Measurements from ENCODE around the gene ROBO4. TPM values are rescaled to one million over a fixed set of nuclear protein-coding genes. Genes with fewer than 3 reads are reported as not detected.

ROBO4 gene
- total RNA-seq, 3 donors from 2014 or later, result 11.9 to 30.5 (median 12.8) TPM

DNA sequence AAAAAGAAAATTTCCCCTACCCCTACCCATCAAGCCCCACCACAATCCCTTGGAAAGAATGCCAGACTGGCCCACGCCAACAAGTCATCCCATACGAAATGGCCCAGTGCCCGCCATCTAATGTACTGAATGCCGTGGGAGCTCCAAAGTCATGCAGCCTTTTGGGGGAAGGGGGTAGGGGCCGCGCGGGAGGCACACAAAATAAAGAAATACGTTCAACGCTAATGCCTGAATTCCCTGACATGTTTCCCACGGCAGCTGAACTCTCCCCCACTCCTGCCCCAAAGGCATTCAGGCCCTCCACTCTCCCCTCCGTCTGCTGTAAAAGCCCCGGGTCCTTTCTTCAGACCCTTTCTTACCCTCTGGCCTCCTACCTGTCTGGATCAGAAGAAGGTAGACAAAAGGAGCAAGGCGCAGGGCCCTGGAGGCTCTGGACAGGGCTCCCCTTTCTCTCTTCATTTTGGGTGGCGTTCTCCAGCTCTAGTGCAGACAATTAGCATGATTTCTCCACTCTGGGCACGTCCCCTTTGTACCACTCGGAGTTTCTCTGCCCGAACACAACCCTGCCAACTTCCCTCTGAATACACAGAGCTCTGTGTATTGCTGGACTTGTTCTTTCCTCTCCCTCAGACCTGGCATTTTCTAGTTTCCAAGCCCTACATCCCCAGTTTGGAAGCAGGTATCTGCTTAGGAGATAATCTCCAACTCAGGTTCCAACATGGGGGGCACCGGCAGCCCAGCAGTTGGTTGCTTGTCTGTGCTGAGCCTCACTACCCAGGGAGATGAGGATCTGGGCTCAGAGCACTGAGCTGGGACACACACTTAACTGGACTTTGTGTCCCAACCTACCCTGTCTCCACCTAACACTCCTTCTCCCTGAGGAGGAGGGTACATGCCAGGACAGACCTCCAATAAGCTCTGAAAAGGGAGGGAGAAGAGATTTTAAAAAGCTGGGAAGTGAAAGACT, 38.2 kb upstream of the ROBO4 start, which contains the start of gene HEPACAM:
Gene HEPACAM (minus strand): TSS at position 500 of the 967 bp plus-strand sequence. CDS start 41 bp downstream, at position 459.
- no peaks in the 10 kb centered on the region for H3K4me1 ChIP-seq
- H3K4me3 ChIP-seq, result no peak within 1 kb of the TSS
- H3K27ac ChIP-seq, result no peak within 1 kb of the TSS
- no peaks in the 10 kb centered on the region for H3K36me3 ChIP-seq
- no peaks in the 10 kb centered on the region for H3K9me3 ChIP-seq
- TF ChIP-seq POLR2AphosphoS5 (IDR thresholded peaks at IDR 0.05) (no peak), POLR2A (IDR thresholded peaks at IDR 0.05) (no peak)
- TF ChIP-seq, protein P1, sequence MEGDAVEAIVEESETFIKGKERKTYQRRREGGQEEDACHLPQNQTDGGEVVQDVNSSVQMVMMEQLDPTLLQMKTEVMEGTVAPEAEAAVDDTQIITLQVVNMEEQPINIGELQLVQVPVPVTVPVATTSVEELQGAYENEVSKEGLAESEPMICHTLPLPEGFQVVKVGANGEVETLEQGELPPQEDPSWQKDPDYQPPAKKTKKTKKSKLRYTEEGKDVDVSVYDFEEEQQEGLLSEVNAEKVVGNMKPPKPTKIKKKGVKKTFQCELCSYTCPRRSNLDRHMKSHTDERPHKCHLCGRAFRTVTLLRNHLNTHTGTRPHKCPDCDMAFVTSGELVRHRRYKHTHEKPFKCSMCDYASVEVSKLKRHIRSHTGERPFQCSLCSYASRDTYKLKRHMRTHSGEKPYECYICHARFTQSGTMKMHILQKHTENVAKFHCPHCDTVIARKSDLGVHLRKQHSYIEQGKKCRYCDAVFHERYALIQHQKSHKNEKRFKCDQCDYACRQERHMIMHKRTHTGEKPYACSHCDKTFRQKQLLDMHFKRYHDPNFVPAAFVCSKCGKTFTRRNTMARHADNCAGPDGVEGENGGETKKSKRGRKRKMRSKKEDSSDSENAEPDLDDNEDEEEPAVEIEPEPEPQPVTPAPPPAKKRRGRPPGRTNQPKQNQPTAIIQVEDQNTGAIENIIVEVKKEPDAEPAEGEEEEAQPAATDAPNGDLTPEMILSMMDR (IDR thresholded peaks at IDR 0.05), result no peak
- intact Hi-C loops (cut with DNase I; ENCODE audit: low total_unique reads), result no loop called here
- DNase-seq (ENCODE audit: low spot score in 2 of 2), result no peak
- no peaks in the 10 kb centered on the region for H3K27me3 ChIP-seq

DNA sequence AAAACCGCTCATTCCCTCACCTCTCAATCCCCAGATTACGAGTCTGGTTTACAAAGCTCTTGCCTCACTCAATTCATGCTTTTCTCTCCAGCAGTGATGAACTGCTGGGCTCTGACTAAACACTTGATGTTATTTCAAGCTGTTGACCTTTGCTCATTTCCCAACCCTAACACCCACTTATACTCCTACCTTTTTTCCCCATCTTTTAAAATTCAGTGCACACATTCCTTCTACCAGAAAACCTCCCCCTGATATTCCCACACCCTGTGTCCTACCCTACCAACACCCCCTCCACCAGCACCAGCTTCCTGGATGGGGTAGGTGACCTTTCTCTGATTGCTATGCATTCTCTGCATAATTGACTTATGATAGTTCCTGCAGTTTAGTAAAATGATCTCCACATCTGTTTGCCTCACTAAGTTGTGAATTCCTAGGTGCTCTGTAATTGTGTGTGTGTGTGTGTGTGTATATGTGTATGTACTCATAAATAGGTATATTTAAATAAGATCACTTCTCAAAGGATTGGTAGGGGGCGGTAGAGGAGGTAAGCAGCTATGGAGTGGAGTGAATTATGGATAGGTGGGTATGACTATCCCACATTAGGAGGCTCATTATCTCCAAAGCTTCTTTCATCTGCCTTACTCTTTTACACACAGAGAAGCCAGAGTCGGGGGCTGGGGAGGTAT, 37.3 kb upstream of the ROBO4 start:
- H3K4me3 ChIP-seq, result no peak overlapping the region

DNA sequence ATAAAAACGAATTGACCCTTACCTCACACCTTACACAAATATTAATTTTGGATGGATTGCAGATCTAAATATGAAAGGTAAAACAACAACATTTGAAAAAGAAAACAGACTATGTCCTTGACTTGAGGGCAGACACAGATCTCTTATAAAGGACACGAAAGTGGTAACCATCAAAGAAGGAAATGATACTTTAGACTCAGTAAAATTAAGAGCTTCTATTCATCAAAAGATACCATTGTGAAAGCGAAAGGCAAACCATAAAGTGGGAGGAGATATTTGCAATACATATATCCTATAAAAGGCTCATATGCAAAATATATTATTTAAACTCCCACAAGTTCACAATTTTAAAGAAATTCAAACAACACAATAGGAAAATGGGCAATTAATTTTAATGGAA, 33.1 kb upstream of the ROBO4 start:
- intact Hi-C loops (cut with DNase I; ENCODE audit: low total_unique reads), result no loop called here
- Histone ChIP-seq H3K4me3 (no peak overlapping the region), H3K36me3 (no peaks in the 10 kb centered on the region), H3K27me3 (no peaks in the 10 kb centered on the region), H3K9me3 (no peaks in the 10 kb centered on the region), H3K27ac (no peak overlapping the region), H3K4me1 (no peaks in the 10 kb centered on the region)
- no peak for DNase-seq (ENCODE audit: low spot score in 2 of 2)
- no peak for TF ChIP-seq POLR2AphosphoS5 (IDR thresholded peaks at IDR 0.05)

More for the DNA sequence above, 37.3 kb upstream of the ROBO4 start:
- no peak overlapping the region for H3K27ac ChIP-seq
- DNase-seq (ENCODE audit: low spot score in 2 of 2), result no peak
- H3K36me3 ChIP-seq, result no peaks in the 10 kb centered on the region
- no peaks in the 10 kb centered on the region for H3K27me3 ChIP-seq
- H3K4me1 ChIP-seq, result no peaks in the 10 kb centered on the region
- no peaks in the 10 kb centered on the region for H3K9me3 ChIP-seq
- intact Hi-C loops (cut with DNase I; ENCODE audit: low total_unique reads), result no loop called here
- TF ChIP-seq POLR2A (IDR thresholded peaks at IDR 0.05) (no peak), POLR2AphosphoS5 (IDR thresholded peaks at IDR 0.05) (no peak)

DNA sequence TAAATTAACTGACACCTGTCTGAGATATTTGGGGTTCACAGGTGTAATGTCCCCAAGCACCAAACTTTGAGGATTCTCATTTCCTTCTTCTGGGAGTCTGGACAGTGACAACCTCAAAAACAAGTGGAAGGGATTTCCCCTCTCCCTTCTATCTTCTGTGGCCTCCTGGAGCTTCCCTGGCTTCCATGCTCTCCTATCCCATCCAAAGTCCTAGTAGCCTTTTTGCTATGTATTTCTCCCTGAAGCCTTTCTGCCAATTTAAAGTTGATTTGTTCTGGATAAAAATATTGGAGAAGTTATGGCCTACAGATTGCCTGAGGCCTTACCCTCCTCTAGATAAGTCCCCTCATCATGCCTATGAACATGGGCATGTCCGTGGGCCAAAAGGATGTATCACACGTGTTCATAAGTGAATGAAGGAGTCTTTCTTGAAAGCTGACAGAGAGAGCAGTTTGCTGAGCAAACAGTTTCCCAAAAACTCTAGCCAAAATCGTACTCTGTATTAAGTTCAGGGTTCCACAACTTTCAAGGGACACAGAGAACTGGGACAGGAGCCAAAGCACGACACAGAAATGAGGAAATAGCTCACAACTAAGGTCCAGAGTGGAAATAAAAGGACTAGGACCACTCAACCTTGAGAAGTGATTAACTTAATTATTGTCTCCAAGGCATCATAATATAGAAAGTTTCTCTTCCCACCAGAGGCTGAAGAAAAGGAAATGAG, 31.4 kb upstream of the ROBO4 start:
- TF ChIP-seq POLR2A (IDR thresholded peaks at IDR 0.05) (no peak), POLR2AphosphoS5 (IDR thresholded peaks at IDR 0.05) (no peak)
- TF ChIP-seq, protein P1 (IDR thresholded peaks at IDR 0.05), result no peak
- DNase-seq (ENCODE audit: low spot score in 2 of 2), result no peak
- Histone ChIP-seq H3K27me3 (no peaks in the 10 kb centered on the region), H3K9me3 (no peaks in the 10 kb centered on the region), H3K4me3 (no peak overlapping the region), H3K4me1 (no peaks in the 10 kb centered on the region), H3K27ac (no peak overlapping the region), H3K36me3 (no peaks in the 10 kb centered on the region)
- intact Hi-C loops (cut with DNase I; ENCODE audit: low total_unique reads), result no loop called here

DNA sequence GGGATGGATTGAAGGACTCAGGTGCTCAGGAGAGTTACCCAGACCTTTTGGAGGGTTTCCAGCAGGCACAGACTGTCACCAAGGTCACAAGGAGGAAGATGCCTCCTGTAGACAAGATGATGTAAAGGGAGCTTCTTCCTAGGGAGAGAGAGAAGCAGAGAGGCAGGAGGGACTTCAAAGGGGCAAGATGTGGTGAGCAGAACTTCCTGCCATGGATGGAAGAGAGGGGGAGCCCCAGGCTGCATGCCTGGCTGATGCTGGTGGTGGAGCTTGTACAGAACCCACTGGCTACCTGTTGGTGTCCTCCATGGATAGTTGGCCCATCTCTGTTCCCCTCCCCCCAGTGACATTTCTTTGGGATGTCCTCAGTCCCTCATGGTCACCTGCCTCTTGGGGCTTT, 25.6 kb upstream of the ROBO4 start:
- Histone ChIP-seq H3K27ac (no peak overlapping the region), H3K4me3 (no peak overlapping the region), H3K9me3 (no peaks in the 10 kb centered on the region), H3K36me3 (no peaks in the 10 kb centered on the region), H3K4me1 (no peaks in the 10 kb centered on the region), H3K27me3 (no peaks in the 10 kb centered on the region)
- TF ChIP-seq, protein P1 (IDR thresholded peaks at IDR 0.05), result no peak
- TF ChIP-seq POLR2A (IDR thresholded peaks at IDR 0.05) (no peak), POLR2AphosphoS5 (IDR thresholded peaks at IDR 0.05) (no peak)
- DNase-seq (ENCODE audit: low spot score in 2 of 2), result no peak
- intact Hi-C loops (cut with DNase I; ENCODE audit: low total_unique reads), result no loop called here

Measured in breast epithelium (tissue), 4 donors.